HFF-Myc (cell line): ENCODE data around the gene DYTN.

Experiments used
- DNase-seq: peaks from one replicate; pipeline ENCODE4 v3.0.0-alpha.2; 2011; ENCODE audit warnings: low read depth; ENCODE audit errors: extremely low read depth
- H3K4me3 ChIP-seq: replicated peaks from 2 replicates; pipeline ENCODE4 v1.5.1; 2011; ENCODE audit warnings: low read depth, mild to moderate bottlenecking, control low read depth, low read length
- CTCF ChIP-seq: IDR thresholded peaks from 2 replicates; pipeline ENCODE4 v1.5.1; 2012; ENCODE audit warnings: mild to moderate bottlenecking, low read depth, low read length, control low read depth; ENCODE audit errors: missing control alignments

Gene DYTN

GRCh38 chr2:206641226-206641625, 77.0 kb downstream of the DYTN start:
- no peak overlapping the region for H3K4me3 ChIP-seq
- no peak for DNase-seq
- TF ChIP-seq CTCF, result no peak

GRCh38 chr2:206639636-206640035, 78.6 kb downstream of the DYTN start:
- no peak for DNase-seq
- no peak overlapping the region for H3K4me3 ChIP-seq
- no peak for TF ChIP-seq CTCF

- DNase-seq, result no peak
- TF ChIP-seq CTCF, result no peak
- no peak overlapping the region for H3K4me3 ChIP-seq
These were observed 83.2 kb downstream of the DYTN start for GRCh38 chr2:206635015-206635414.

GRCh38 chr2:206631340-206631739, 86.9 kb downstream of the DYTN start:
- no peak overlapping the region for H3K4me3 ChIP-seq
- no peak for DNase-seq
- TF ChIP-seq CTCF, result no peak

DNA sequence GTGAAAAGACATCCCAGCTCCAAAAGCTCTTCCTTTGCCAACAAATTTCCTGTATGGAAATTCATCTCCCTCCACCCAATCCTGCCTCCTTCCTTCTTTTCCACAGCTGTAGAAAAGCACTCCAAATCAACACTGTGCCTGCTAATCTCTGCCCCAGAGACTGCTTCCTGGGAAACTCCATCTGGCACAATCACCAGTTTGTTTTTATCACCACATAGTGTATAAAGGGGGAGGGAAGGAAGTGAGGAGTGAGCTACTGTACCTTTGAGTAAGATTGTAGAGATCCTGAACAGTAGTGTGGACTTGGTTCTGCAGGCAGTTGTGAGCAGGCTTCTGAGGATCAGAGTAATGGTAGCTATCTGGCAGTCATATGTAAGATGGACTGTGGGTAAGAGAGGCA, 90.6 kb downstream of the DYTN start:
- DNase-seq, result no peak
- no peak overlapping the region for H3K4me3 ChIP-seq
- no peak for TF ChIP-seq CTCF

DNA sequence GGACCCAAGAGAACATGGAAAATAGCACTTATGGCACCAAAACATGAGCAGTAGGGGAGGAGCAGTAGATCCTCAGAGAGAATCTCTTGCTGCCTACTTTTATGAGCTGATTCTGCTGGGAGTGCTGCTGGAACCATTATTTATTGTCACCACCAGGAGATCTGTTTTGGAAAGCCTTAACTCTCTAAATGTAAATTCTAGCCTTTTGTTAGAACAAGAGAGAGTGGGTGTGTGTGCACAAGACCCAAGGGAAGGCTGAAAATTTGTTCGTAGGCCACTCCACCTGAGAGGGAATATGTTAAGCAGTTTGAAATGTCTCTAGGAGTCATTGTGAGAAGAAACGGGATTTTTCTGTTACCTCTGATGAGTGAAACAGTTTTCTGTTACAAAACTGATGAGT, 92.1 kb downstream of the DYTN start:
- H3K4me3 ChIP-seq, result no peak overlapping the region
- no peak for DNase-seq
- no peak for TF ChIP-seq CTCF

- TF ChIP-seq CTCF, result no peak
- no peak for DNase-seq
- H3K4me3 ChIP-seq, result no peak overlapping the region
These were observed 99.2 kb downstream of the DYTN start for GRCh38 chr2:206619011-206619410.
